ENCODE measurements around the gene GPR15. TPM values are rescaled to one million over a fixed set of nuclear protein-coding genes. Genes with fewer than 3 reads are reported as not detected.
A peak's percentile ranks its signal among the peaks of the same experiment; 100 is the strongest.

The GPR15 gene
- total RNA-seq, 1 experiment from 2014 or later: not detected

DNA sequence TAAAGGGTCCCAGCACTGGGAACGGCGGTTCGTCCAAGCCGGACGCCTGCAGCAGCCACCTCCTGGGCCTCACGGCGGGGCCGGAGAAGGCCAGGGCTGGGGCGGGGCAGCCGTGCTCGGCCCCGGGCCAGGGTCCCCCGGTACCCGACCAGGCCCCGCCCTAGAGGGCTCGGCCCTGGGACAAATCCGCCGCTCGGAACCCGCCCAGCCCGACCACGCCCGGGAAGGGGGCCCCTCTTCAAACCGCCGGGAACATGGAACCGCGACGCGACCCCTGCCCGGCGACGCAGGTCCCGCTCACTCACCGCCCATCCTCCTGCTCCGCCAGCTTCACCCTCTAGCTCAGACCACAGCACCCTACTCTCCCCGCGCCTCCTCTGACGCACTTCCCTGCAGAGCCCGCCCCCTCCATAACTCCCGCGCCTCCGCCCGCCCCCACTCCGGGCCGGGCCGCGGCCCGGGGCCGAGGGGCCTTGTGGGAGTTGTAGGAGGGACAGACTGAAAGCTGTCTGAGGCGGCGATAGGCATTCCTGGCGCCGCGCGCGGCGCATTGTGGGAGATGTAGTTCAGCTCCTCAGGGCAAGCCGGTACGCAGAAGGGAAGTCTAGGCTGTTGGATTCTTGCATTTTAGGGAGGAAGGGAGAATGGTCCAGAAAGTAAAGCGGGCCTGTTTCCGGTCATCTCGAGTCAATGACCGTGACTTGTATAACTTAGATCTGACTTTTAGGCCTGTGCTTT is 9.1 kb upstream of the GPR15 start, which contains the start of gene CLDND1:
Gene CLDND1, minus strand, starts transcription at position 359 of the 738 bp plus-strand sequence. CDS start 1,478 bp downstream, outside the sequence.
- H3K36me3 ChIP-seq: peaks cover 40% of the 10 kb centered on the region
- no peaks in the 10 kb centered on the region for H3K9me3 ChIP-seq
- H3K4me3 ChIP-seq: peak within 1 kb of the TSS; percentile 79
- no peaks in the 10 kb centered on the region for H3K27me3 ChIP-seq
- DNase-seq: peak; percentile 99

DNA sequence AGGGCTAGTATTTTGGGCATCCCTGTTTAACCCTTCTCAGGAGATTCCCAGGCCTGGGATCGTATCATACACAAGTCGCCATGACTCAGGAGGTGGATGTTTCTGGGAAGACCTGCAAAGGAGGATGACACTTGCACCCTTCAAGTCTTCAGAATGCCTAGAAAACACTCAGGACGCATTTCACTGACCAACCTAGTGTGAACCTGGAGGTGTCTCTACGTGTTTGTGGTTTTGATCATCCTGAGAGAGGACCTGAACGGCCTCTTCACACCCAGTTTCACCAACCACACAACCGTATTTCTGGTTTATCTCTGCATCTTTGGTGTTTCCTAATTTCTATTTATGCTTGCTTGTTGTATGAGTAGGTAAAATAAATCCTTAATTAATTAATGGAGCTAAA is 6.3 kb upstream of the GPR15 start:
- DNase-seq: no peak
- Histone ChIP-seq H3K9me3 (no peaks in the 10 kb centered on the region), H3K36me3 (peaks cover 12% of the 10 kb centered on the region), H3K27me3 (no peaks in the 10 kb centered on the region), H3K4me3 (no peak overlapping the region)

DNA sequence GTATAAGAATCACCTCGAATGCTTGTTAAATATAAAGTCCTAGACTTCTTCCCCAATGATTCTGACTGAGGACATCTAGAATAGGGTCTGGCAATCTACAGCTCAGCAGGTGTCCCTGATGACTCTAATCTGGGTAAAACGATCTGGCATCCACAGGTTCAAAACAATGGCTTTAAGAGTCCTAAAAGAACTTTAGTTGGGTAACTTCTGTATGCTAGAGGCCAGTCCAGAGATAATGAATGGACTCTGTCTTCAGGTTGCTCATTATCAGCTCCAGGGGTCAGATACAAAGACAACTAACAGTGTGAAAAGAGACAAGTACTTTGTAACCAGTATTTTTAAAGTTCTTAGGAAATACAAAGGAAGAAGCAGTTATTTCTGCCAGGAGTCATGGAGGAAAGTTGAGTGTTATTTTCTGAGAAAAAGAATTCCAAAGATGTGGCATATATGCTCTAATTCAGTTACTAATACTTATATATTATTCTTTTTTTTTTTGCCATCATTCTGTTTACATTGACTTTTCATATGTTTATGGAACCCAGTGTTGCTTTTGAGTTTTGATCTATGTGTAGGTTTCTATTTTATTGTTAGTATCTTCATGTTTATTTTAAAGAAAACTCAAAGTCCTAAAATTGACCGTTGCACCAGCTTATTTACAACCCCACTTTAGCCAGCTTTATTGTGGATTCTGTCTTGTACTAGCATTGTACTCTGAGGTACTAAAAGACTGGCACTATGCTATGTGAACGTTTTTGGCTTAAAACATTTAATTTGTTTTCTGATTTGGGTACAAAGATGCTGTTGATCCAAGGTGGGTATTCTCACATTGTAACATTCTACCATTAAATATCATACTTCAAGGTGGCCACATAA is 3.1 kb upstream of the GPR15 start:
- H3K4me3 ChIP-seq: no peak overlapping the region
- no peaks in the 10 kb centered on the region for H3K36me3 ChIP-seq
- no peak for DNase-seq
- H3K27me3 ChIP-seq: no peaks in the 10 kb centered on the region
- no peaks in the 10 kb centered on the region for H3K9me3 ChIP-seq

DNA sequence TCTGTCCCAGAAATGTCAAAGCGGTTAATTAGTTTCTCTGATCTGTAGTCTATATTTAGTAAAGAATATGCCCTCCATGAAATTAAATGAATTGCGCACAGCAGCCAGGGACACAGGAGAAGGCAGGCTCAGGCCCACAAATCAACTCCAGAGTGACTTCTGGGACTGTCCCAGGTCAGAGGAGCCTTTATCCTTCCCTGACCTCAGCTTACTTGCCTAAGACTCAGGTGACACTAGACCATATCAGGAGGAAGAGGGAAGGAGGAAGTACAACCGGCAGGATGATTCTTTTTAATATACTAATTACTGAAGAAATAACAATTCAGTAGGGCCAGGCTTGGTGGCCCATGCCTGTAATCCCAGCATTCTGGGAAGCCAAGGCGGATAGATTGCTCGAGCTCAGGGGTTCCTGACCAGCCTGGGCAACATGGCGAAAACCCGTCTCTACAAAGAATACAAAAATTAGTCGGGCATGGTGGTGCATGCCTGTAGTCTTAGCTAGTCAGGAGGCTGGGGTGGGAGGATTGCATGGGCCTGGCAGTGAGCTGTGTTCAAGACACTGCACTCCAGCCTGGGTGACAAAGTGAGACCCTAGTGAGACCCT is 1.8 kb upstream of the GPR15 start:
- Histone ChIP-seq H3K27me3 (no peaks in the 10 kb centered on the region), H3K4me3 (no peak overlapping the region), H3K9me3 (no peaks in the 10 kb centered on the region), H3K36me3 (no peaks in the 10 kb centered on the region)
- DNase-seq: no peak

DNA sequence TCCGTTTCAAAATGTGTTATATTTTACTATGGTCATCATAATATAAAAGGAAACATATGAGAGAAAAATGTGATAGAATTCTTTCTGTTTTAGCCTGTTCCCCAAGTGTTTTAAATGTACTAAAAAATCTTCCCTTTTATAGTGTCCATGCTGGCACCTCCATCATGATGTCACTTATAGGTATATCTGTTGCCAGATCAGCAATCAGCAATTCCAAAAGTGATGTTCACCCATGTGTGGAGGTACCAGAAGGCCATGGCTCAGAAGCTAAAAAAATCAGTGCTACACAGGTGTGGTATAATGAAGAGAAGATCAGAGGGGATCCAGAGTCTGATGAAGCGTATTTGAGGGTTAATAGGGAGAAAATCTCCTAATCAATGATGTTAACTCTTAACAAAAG is 1.1 kb upstream of the GPR15 start:
- DNase-seq: no peak
- Histone ChIP-seq H3K4me3 (no peak overlapping the region), H3K27me3 (no peaks in the 10 kb centered on the region), H3K9me3 (no peaks in the 10 kb centered on the region), H3K36me3 (no peaks in the 10 kb centered on the region)

DNA sequence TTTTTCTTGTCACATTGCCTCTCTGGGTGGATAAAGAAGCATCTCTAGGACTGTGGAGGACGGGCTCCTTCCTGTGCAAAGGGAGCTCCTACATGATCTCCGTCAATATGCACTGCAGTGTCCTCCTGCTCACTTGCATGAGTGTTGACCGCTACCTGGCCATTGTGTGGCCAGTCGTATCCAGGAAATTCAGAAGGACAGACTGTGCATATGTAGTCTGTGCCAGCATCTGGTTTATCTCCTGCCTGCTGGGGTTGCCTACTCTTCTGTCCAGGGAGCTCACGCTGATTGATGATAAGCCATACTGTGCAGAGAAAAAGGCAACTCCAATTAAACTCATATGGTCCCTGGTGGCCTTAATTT is 478 bp downstream of the GPR15 start:
- no peaks in the 10 kb centered on the region for H3K27me3 ChIP-seq
- H3K9me3 ChIP-seq: no peaks in the 10 kb centered on the region
- H3K4me3 ChIP-seq: no peak overlapping the region
- DNase-seq: no peak
- no peaks in the 10 kb centered on the region for H3K36me3 ChIP-seq

DNA sequence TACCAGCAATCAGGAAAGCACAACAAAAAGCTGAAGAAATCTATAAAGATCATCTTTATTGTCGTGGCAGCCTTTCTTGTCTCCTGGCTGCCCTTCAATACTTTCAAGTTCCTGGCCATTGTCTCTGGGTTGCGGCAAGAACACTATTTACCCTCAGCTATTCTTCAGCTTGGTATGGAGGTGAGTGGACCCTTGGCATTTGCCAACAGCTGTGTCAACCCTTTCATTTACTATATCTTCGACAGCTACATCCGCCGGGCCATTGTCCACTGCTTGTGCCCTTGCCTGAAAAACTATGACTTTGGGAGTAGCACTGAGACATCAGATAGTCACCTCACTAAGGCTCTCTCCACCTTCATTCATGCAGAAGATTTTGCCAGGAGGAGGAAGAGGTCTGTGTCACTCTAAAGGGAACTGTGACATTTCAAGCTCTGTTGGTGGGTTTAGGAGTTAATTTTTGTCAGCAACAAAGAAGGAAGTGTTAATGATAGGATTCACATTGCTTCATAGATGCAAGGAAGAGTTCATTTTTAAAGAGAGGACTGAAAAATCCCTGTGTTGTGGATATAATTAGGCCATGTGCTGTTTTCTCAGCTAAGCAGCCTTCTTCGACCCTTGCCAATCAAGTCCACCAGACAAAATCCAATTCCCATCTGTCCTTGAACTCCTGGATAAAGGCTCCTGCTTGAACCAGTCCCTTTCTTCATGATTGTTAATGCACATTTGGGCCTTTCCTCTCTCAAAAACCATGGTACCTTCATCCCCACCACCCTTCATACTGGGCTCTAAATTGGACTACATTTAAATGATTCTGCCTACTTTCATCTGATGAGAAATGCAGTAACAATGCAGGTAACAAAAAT is 1.2 kb downstream of the GPR15 start:
- no peak overlapping the region for H3K4me3 ChIP-seq
- H3K36me3 ChIP-seq: no peaks in the 10 kb centered on the region
- H3K9me3 ChIP-seq: no peaks in the 10 kb centered on the region
- no peaks in the 10 kb centered on the region for H3K27me3 ChIP-seq
- no peak for DNase-seq

DNA sequence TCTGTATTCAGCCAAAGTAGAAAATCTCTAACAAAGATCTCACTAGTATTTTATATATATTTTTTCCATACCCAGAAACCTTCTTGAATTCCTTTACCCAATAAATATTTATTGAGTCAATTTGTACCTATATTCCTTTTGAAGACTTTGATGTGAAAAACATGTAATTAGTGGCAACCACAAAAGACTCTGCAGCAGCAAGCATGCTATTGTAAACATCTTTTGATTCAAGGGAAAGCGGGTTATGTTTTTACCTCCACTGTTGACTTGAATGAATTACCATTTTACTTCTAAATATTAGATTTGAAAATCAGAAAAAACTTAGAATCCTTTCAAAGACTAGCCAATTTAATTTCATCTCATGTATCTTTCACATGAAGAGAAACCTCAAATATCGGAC is 2.4 kb downstream of the GPR15 start:
- no peak for DNase-seq
- Histone ChIP-seq H3K9me3 (no peaks in the 10 kb centered on the region), H3K36me3 (no peaks in the 10 kb centered on the region), H3K4me3 (no peak overlapping the region), H3K27me3 (no peaks in the 10 kb centered on the region)

DNA sequence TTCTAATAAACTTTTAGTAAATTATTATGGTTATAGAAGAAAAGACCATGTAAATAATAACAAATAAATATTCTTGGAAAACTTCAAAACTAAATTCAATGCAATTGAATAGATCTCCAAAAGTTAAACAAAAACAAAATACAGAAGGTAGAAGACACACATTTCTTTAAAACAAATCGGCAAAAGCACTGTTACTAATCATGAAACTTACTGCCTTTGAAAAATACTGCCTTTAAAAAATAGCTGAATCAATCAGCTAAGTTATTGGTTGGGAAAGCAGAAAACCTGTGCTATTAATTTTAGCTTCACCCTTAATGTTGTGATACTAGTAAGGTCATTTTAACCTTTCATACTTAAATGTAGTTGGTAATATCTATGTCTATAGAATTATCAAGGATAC is 3.0 kb downstream of the GPR15 start:
- H3K4me3 ChIP-seq: no peak overlapping the region
- no peaks in the 10 kb centered on the region for H3K36me3 ChIP-seq
- DNase-seq: no peak
- no peaks in the 10 kb centered on the region for H3K27me3 ChIP-seq
- no peaks in the 10 kb centered on the region for H3K9me3 ChIP-seq

DNA sequence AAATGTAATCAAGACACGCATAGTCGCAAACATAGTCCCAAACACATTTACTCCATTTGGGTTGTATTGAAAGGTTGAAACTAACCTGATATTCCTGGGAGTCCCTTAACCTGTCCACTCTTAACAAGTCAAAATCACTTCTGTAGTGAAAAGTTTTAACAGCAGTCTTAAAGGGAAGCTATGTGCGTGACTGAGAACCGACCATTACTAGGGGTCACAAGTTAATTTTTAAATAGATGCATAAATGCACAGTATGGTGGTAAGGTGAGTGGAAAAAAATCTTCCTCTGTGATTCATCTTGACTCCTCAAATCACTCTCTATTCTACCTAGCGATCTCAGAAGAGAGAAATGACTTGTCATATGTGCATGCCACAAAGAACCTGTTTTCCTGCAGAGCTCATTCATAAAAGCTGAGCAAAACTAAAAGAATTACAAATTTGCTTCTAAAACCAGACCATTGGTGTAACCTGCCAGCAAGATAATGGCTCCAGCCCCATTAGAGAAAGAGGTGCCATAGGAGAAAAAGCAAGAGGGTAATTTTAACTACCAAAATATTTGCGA is 4.8 kb downstream of the GPR15 start:
- H3K36me3 ChIP-seq: no peaks in the 10 kb centered on the region
- H3K9me3 ChIP-seq: no peaks in the 10 kb centered on the region
- no peak overlapping the region for H3K4me3 ChIP-seq
- DNase-seq: no peak
- H3K27me3 ChIP-seq: no peaks in the 10 kb centered on the region

DNA sequence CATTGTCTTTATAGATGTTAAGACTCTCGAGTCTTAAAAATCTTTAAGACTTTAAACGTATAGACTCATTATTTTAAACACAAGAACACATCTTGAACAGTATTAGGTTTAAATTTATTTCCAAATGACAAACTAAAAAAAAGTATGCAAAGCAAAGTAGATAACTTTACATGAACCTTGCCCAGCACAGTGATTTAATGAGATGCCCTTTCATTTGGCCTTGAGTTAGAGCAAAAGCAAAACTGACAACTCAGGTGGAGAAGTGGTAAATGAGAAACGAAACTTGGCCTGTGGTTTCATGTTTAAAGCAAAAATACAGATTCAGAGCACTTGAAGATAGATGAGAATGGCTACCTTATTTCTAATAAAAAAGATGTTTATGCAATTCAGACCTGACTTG is 8.6 kb downstream of the GPR15 start:
- H3K36me3 ChIP-seq: no peaks in the 10 kb centered on the region
- H3K9me3 ChIP-seq: no peaks in the 10 kb centered on the region
- no peak for DNase-seq
- no peak overlapping the region for H3K4me3 ChIP-seq
- no peaks in the 10 kb centered on the region for H3K27me3 ChIP-seq

DNA sequence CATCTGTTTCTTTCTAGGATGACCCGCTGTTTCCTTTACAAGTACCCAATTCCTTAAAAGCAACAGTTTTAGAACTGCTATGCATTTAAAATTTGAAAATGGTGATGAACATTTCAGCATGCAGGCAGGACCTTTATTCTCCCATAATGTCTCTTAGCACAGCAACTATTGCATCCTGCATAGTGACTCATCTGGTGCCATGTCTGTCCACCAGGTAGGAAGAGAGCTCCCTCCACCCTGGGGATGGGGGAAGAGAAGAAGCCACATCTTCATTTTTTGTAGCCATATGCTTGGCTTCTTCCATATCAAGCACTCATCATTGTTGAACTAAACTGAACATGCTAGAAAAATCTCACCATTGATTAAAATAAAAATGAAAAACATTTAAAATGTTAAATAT is 9.9 kb downstream of the GPR15 start:
- Histone ChIP-seq H3K36me3 (no peaks in the 10 kb centered on the region), H3K9me3 (no peaks in the 10 kb centered on the region), H3K27me3 (no peaks in the 10 kb centered on the region), H3K4me3 (no peak overlapping the region)
- DNase-seq: no peak

DNA sequence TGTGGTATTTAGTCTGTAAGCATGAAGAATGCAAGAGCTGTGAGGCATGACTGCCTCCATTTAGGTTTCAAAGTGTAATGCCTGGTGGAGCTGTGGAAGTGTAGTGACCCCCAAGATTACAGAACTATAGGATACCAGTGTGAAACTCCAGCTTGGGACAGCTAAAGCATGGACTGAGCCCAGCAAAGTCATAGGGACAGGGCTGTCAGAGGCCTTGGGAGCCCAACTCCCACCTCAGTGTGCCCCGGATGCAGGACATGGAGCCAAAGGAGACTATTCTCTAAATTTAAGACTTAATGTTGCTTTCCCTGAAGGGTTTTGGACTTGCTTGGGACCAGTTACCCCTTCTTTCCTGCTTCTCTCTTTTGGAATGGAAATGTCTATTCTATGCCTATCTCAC is 10.8 kb downstream of the GPR15 start:
- H3K4me3 ChIP-seq: no peak overlapping the region
- no peaks in the 10 kb centered on the region for H3K9me3 ChIP-seq
- no peaks in the 10 kb centered on the region for H3K36me3 ChIP-seq
- no peaks in the 10 kb centered on the region for H3K27me3 ChIP-seq
- DNase-seq: no peak

DNA sequence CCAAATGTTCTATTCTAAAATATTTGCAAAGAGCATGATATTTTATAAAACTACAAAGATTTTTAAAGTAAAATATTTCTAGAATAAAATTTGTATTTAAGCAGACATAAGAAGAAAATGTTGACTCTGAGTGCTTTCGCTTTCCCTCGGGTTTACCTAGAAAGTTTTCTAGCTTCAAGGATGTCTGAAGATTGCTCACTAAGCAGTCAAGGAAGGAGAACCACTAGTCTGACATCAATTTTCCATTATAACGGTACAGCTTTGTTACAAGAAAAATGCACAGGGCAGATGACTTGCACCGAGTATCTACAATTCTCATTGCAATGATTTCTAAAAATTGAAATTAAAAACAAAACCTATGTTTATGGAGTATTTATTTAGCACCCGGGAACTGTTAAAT is 14.2 kb downstream of the GPR15 start:
- Histone ChIP-seq H3K27me3 (no peaks in the 10 kb centered on the region), H3K9me3 (no peaks in the 10 kb centered on the region), H3K4me3 (no peak overlapping the region), H3K36me3 (no peaks in the 10 kb centered on the region)
- no peak for DNase-seq

DNA sequence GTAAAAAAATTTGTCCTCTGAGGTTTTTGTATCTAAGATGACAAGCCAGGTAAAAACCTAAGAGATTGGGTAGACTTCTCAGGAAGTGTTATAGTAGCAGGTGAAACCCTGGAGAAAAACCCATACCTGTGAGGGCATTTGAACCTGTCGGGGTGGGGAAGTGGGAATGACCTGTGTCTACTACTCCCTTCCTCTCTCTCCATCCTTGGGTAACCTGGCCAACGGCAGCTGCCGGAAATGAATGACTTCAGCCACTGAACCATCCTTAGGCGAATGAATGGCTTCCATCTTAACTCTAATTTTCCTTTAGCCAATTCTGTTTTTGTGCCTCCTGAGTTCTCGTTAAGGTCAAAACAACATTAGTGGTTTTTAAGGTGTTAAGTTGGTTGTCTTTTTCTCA is 16.8 kb downstream of the GPR15 start:
- Histone ChIP-seq H3K36me3 (no peaks in the 10 kb centered on the region), H3K27me3 (no peaks in the 10 kb centered on the region), H3K9me3 (no peaks in the 10 kb centered on the region), H3K4me3 (no peak overlapping the region)
- DNase-seq: no peak

DNA sequence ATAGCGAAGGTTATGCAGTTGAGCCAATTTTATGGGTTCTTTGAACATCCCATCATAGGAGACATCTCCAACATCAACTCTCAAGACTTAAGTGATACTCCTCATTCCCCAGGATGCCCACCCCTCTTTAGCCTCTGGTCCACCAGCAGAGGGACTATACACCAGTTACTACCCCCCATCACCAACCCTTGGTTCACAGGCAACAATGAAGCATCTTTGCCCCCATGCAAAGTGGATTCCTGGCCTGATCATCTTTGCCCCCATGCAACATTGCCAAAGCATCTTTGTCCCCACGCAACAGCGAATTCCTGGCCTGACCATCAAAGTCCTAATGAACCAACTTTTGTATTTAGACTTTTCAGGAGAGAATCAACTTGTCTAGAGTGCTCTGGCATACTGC is 19.1 kb downstream of the GPR15 start:
- Histone ChIP-seq H3K4me3 (no peak overlapping the region), H3K36me3 (no peaks in the 10 kb centered on the region), H3K27me3 (no peaks in the 10 kb centered on the region), H3K9me3 (no peaks in the 10 kb centered on the region)
- no peak for DNase-seq

Measured in MG63 (cell line).